HG03039 (cell line): ENCODE results near the gene NEK1.
"Not testable (repeated sequence)": the region's sequence is repeated elsewhere in the genome, so short reads cannot be mapped to it uniquely, and the experiment has no call there.

ENCODE experiments used
- ATAC-seq: cut with Tn5 transposase; IDR thresholded peaks from one replicate; pipeline ENCODE4 v1.9.1; 2021; ENCODE audit warnings: mild to moderate bottlenecking, moderate library complexity; ENCODE audit not compliant: unreplicated experiment

NEK1 gene

GRCh38 chr4:169628579-169628978 is 16.2 kb upstream of the NEK1 start:
- ATAC-seq, result no peak

GRCh38 chr4:169627307-169627706 is 14.9 kb upstream of the NEK1 start:
- ATAC-seq, result no peak

- no peak for ATAC-seq
Measured at GRCh38 chr4:169626331-169627282, 14.2 kb upstream of the NEK1 start.

- ATAC-seq, result no peak
Measured at GRCh38 chr4:169625886-169626285, 13.5 kb upstream of the NEK1 start.

- not testable (repeated sequence) for ATAC-seq
Measured at GRCh38 chr4:169624012-169624411, 11.6 kb upstream of the NEK1 start.

- no peak for ATAC-seq
Measured at GRCh38 chr4:169622566-169622965, 10.2 kb upstream of the NEK1 start.

GRCh38 chr4:169621731-169622492 is 9.5 kb upstream of the NEK1 start:
- no peak for ATAC-seq

GRCh38 chr4:169620880-169621248 is 8.5 kb upstream of the NEK1 start:
- no peak for ATAC-seq

GRCh38 chr4:169619958-169620879 is 7.8 kb upstream of the NEK1 start, which contains the start of gene CLCN3:
Gene CLCN3, plus strand, starts transcription at chr4:169620578. Its CDS starts 15,351 bp downstream, at chr4:169635929.
- ATAC-seq, result peak; percentile 96

GRCh38 chr4:169619518-169619957 is 7.2 kb upstream of the NEK1 start:
- peak; percentile 35 for ATAC-seq

GRCh38 chr4:169618986-169619385 is 6.6 kb upstream of the NEK1 start:
- no peak for ATAC-seq

GRCh38 chr4:169618286-169618685 is 5.9 kb upstream of the NEK1 start:
- no peak for ATAC-seq

- ATAC-seq, result no peak
Measured at GRCh38 chr4:169617306-169617705, 4.9 kb upstream of the NEK1 start.

GRCh38 chr4:169616846-169617245 is 4.5 kb upstream of the NEK1 start:
- no peak for ATAC-seq

GRCh38 chr4:169615467-169616106 is 3.2 kb upstream of the NEK1 start:
- ATAC-seq, result no peak

- ATAC-seq, result peak; percentile 31
Measured at GRCh38 chr4:169612871-169613859, 782 bp upstream of the NEK1 start.

GRCh38 chr4:169611157-169611556 is 1.2 kb downstream of the NEK1 start:
- ATAC-seq, result no peak

GRCh38 chr4:169604903-169605331 is 7.5 kb downstream of the NEK1 start:
- no peak for ATAC-seq
